Glutamatergic neuron (in vitro differentiated cells): ENCODE measurements around the gene TRPV5. TPM values are rescaled to one million over a fixed set of nuclear protein-coding genes. Genes with fewer than 3 reads are reported as not detected.

ENCODE experiments used
- DNase-seq: peaks from one replicate; pipeline ENCODE4 v3.0.0; 2022
- H3K27ac Mint-ChIP-seq: one replicate; pipeline ENCODE4 v1.8.0; 2020; ENCODE audit warnings: mild to moderate bottlenecking, mixed read lengths, inconsistent platforms; ENCODE audit not compliant: unreplicated experiment
- H3K27me3 Mint-ChIP-seq: one replicate; pipeline ENCODE4 v1.8.0; 2020; ENCODE audit warnings: mild to moderate bottlenecking, moderate library complexity, mixed read lengths, inconsistent platforms; ENCODE audit not compliant: unreplicated experiment
- H3K36me3 Mint-ChIP-seq: one replicate; pipeline ENCODE4 v1.8.0; 2020; ENCODE audit warnings: mild to moderate bottlenecking, mixed read lengths, inconsistent platforms; ENCODE audit not compliant: unreplicated experiment
- H3K4me1 Mint-ChIP-seq: one replicate; pipeline ENCODE4 v1.8.0; 2020; ENCODE audit warnings: mild to moderate bottlenecking, low read depth, mixed read lengths, inconsistent platforms; ENCODE audit not compliant: unreplicated experiment
- H3K4me3 Mint-ChIP-seq: one replicate; pipeline ENCODE4 v1.8.0; 2020; ENCODE audit warnings: mild to moderate bottlenecking, mixed read lengths, inconsistent platforms; ENCODE audit not compliant: unreplicated experiment
- H3K9me3 Mint-ChIP-seq: one replicate; pipeline ENCODE4 v1.8.0; 2020; ENCODE audit warnings: mild to moderate bottlenecking, moderate library complexity, mixed read lengths, inconsistent platforms; ENCODE audit not compliant: unreplicated experiment
- CTCF ChIP-seq: fragments of 200-600 bp; sonication (generic); IDR thresholded peaks from one replicate; pipeline ENCODE4 v1.5.0; 2021; ENCODE audit not compliant: partially characterized antibody, unreplicated experiment
- total RNA-seq: library from RNA; stranded (reverse); fragmentation: NEBNext Ultra II Directional; extraction: Animal tissue kit (Norgen Biotek cat#: 25700); gene quantifications from one replicate; pipeline ENCODE4 v1.2.1, GENCODE V29; 2021; ENCODE audit not compliant: unreplicated experiment

Gene TRPV5
- total RNA-seq, 1 donor from 2014 or later, result 0.15 TPM

GRCh38 chr7:142954680-142955268 lies 21.2 kb upstream of the TRPV5 start:
- Mint-ChIP-seq H3K27me3 (peaks cover 4% of the 10 kb centered on the region), H3K36me3 (peaks cover 14% of the 10 kb centered on the region), H3K9me3 (peaks cover 5% of the 10 kb centered on the region), H3K27ac (no peak overlapping the region), H3K4me3 (no peak overlapping the region), H3K4me1 (no peaks in the 10 kb centered on the region)
- no peak for TF ChIP-seq CTCF
- DNase-seq, result no peak

GRCh38 chr7:142950235-142950634 lies 16.7 kb upstream of the TRPV5 start:
- TF ChIP-seq CTCF, result no peak
- Mint-ChIP-seq H3K4me1 (no peaks in the 10 kb centered on the region), H3K27ac (no peak overlapping the region), H3K4me3 (no peak overlapping the region), H3K36me3 (peaks cover 6% of the 10 kb centered on the region), H3K9me3 (peaks cover 5% of the 10 kb centered on the region), H3K27me3 (peaks cover 2% of the 10 kb centered on the region)
- DNase-seq, result no peak

- DNase-seq, result no peak
- Mint-ChIP-seq H3K27me3 (peaks cover 3% of the 10 kb centered on the region), H3K36me3 (peaks cover under 1% of the 10 kb centered on the region), H3K4me1 (no peaks in the 10 kb centered on the region), H3K9me3 (peaks cover 1% of the 10 kb centered on the region), H3K27ac (no peak overlapping the region), H3K4me3 (no peak overlapping the region)
- TF ChIP-seq CTCF, result no peak
Observed at GRCh38 chr7:142948603-142949002, 15.1 kb upstream of the TRPV5 start.

GRCh38 chr7:142945001-142945400 lies 11.5 kb upstream of the TRPV5 start:
- no peak for TF ChIP-seq CTCF
- Mint-ChIP-seq H3K27ac (no peak overlapping the region), H3K36me3 (peaks cover 4% of the 10 kb centered on the region)

GRCh38 chr7:142943706-142944268 lies 10.2 kb upstream of the TRPV5 start:
- Mint-ChIP-seq H3K4me3 (no peak overlapping the region), H3K27ac (no peak overlapping the region), H3K4me1 (no peaks in the 10 kb centered on the region), H3K36me3 (peaks cover 4% of the 10 kb centered on the region), H3K27me3 (peaks cover 5% of the 10 kb centered on the region), H3K9me3 (no peaks in the 10 kb centered on the region)
- no peak for DNase-seq
- TF ChIP-seq CTCF, result no peak

More at GRCh38 chr7:142945001-142945400, 11.5 kb upstream of the TRPV5 start:
- no peak for DNase-seq
- H3K4me3 Mint-ChIP-seq, result no peak overlapping the region
- peaks cover 3% of the 10 kb centered on the region for H3K27me3 Mint-ChIP-seq
- no peaks in the 10 kb centered on the region for H3K4me1 Mint-ChIP-seq
- H3K9me3 Mint-ChIP-seq, result no peaks in the 10 kb centered on the region
